ENCODE measurements around the gene SELENOF.
A peak's percentile ranks its signal among the peaks of the same experiment; 100 is the strongest.

The SELENOF gene

GRCh38 chr1:86913896-86914600 lies at the start of gene SELENOF:
SELENOF (minus strand) TSS chr1:86914126; CDS start chr1:86914111, 15 bp downstream.
- DNase-seq: peak; percentile 99

GRCh38 chr1:86960548-86960947 lies 46.6 kb upstream of the SELENOF start:
- no peak for DNase-seq

GRCh38 chr1:86957221-86957620 lies 43.3 kb upstream of the SELENOF start:
- DNase-seq: no peak

- no peak for DNase-seq
These were observed 42.3 kb upstream of the SELENOF start for GRCh38 chr1:86956221-86956620.

- no peak for DNase-seq
These were observed 41.8 kb upstream of the SELENOF start for GRCh38 chr1:86955678-86956077.

- no peak for DNase-seq
These were observed 39.2 kb upstream of the SELENOF start for GRCh38 chr1:86953167-86953566.

GRCh38 chr1:86951430-86951829 lies 37.5 kb upstream of the SELENOF start:
- no peak for DNase-seq

GRCh38 chr1:86950712-86951419 lies 36.9 kb upstream of the SELENOF start:
- DNase-seq: no peak

GRCh38 chr1:86948212-86948611 lies 34.3 kb upstream of the SELENOF start:
- DNase-seq: no peak

- DNase-seq: no peak
These were observed 28.8 kb upstream of the SELENOF start for GRCh38 chr1:86942743-86943142.

- DNase-seq: no peak
These were observed 28.1 kb upstream of the SELENOF start for GRCh38 chr1:86942042-86942441.

- no peak for DNase-seq
These were observed 26.7 kb upstream of the SELENOF start for GRCh38 chr1:86940599-86940998.

- no peak for DNase-seq
These were observed 25.5 kb upstream of the SELENOF start for GRCh38 chr1:86939406-86939805.

- DNase-seq: no peak
These were observed 24.9 kb upstream of the SELENOF start for GRCh38 chr1:86938855-86939254.

GRCh38 chr1:86938450-86938849 lies 24.5 kb upstream of the SELENOF start:
- no peak for DNase-seq

GRCh38 chr1:86933562-86934377 lies 19.8 kb upstream of the SELENOF start:
- no peak for DNase-seq

- DNase-seq: no peak
These were observed 19.1 kb upstream of the SELENOF start for GRCh38 chr1:86933051-86933450.

- no peak for DNase-seq
These were observed 14.9 kb upstream of the SELENOF start for GRCh38 chr1:86928819-86929218.

- no peak for DNase-seq
These were observed 13.0 kb upstream of the SELENOF start for GRCh38 chr1:86926883-86927282.

GRCh38 chr1:86925742-86926141 lies 11.8 kb upstream of the SELENOF start:
- DNase-seq: no peak

- DNase-seq: no peak
These were observed 10.5 kb upstream of the SELENOF start for GRCh38 chr1:86924324-86924960.

- DNase-seq: no peak
These were observed 8.5 kb upstream of the SELENOF start for GRCh38 chr1:86922445-86922844.

GRCh38 chr1:86916752-86917151 lies 2.8 kb upstream of the SELENOF start:
- no peak for DNase-seq

Data from NCI-H2029 treated with DMSO at 0.1 percent for 48 hours (cell line).